H9 (cell line): ENCODE results near the gene DLAT. TPM values are rescaled to one million over a fixed set of nuclear protein-coding genes. Genes with fewer than 3 reads are reported as not detected.
A peak's percentile ranks its signal among the peaks of the same experiment; 100 is the strongest.

ENCODE experiments used
- DNase-seq: peaks from one replicate; pipeline ENCODE4 v3.0.0-alpha.2; 2017
- H2AFZ ChIP-seq: one replicate; pipeline ENCODE4 v1.6.1; 2013; ENCODE audit warnings: mild to moderate bottlenecking, low read length, control low read depth, moderate library complexity
- H2AK5ac ChIP-seq: 2 replicates; pipeline ENCODE4 v1.6.1; 2013; ENCODE audit warnings: low read length, control low read depth, mixed read lengths; ENCODE audit not compliant: insufficient read length
- H2BK120ac ChIP-seq: one replicate; pipeline ENCODE4 v1.6.1; 2013; ENCODE audit warnings: low read depth, mild to moderate bottlenecking, low read length, control low read depth, inconsistent platforms; ENCODE audit not compliant: poor library complexity, severe bottlenecking
- H2BK12ac ChIP-seq: 2 replicates; pipeline ENCODE4 v1.6.1; 2013; ENCODE audit warnings: low read length, control low read depth, mixed read lengths, low read depth; ENCODE audit not compliant: insufficient read length
- H2BK15ac ChIP-seq: 2 replicates; pipeline ENCODE4 v1.6.1; 2013; ENCODE audit warnings: low read depth, low read length, control low read depth
- H2BK20ac ChIP-seq: one replicate; pipeline ENCODE4 v1.6.1; 2013; ENCODE audit warnings: low read depth, mild to moderate bottlenecking, low read length, control low read depth, inconsistent platforms; ENCODE audit not compliant: poor library complexity, severe bottlenecking
- H2BK5ac ChIP-seq: 2 replicates; pipeline ENCODE4 v1.6.1; 2013; ENCODE audit warnings: low read length, control low read depth, mixed read lengths; ENCODE audit not compliant: insufficient read length
- H3K14ac ChIP-seq: 2 replicates; pipeline ENCODE4 v1.6.1; 2013; ENCODE audit warnings: low read length, control low read depth; ENCODE audit not compliant: insufficient read depth
- H3K18ac ChIP-seq: 2 replicates; pipeline ENCODE4 v1.6.1; 2013; ENCODE audit warnings: low read depth, mild to moderate bottlenecking, mixed read lengths, low read length, control low read depth; ENCODE audit not compliant: insufficient read length
- H3K23ac ChIP-seq: 2 replicates; pipeline ENCODE4 v1.6.1; 2013; ENCODE audit warnings: low read length, control low read depth, mixed read lengths, low read depth; ENCODE audit not compliant: insufficient read length
- H3K23me2 ChIP-seq: 2 replicates; pipeline ENCODE4 v1.6.1; 2013; ENCODE audit warnings: low read depth, mild to moderate bottlenecking, mixed read lengths, low read length, control low read depth; ENCODE audit not compliant: insufficient read length, poor library complexity, severe bottlenecking
- H3K27ac ChIP-seq: 2 replicates; pipeline ENCODE4 v1.5.1; 2013; ENCODE audit warnings: low read length, control low read depth, mixed read lengths, low read depth; ENCODE audit not compliant: insufficient read length
- H3K27me3 ChIP-seq: 2 replicates; pipeline ENCODE4 v1.6.1; 2013; ENCODE audit warnings: low read length, control low read depth, inconsistent platforms; ENCODE audit not compliant: insufficient read depth
- H3K4ac ChIP-seq: 2 replicates; pipeline ENCODE4 v1.6.1; 2013; ENCODE audit warnings: low read depth, mild to moderate bottlenecking, control low read depth, inconsistent platforms, low read length, moderate library complexity
- H3K4me1 ChIP-seq: 2 replicates; pipeline ENCODE4 v1.6.1; 2013; ENCODE audit warnings: low read length, control low read depth, inconsistent platforms; ENCODE audit not compliant: insufficient read depth
- H3K4me2 ChIP-seq: 2 replicates; pipeline ENCODE4 v1.6.1; 2013; ENCODE audit warnings: low read length, control low read depth, mixed read lengths; ENCODE audit not compliant: insufficient read length, insufficient read depth
- H3K56ac ChIP-seq: 2 replicates; pipeline ENCODE4 v1.6.1; 2013; ENCODE audit warnings: low read depth, mild to moderate bottlenecking, mixed read lengths, low read length, control low read depth; ENCODE audit not compliant: insufficient read length
- H3K79me1 ChIP-seq: 2 replicates; pipeline ENCODE4 v1.6.1; 2013; ENCODE audit warnings: low read depth, mild to moderate bottlenecking, moderate library complexity, low read length, control low read depth, inconsistent platforms; ENCODE audit not compliant: insufficient read depth, poor library complexity, severe bottlenecking
- H3K79me2 ChIP-seq: 2 replicates; pipeline ENCODE4 v1.6.1; 2013; ENCODE audit warnings: low read length, control low read depth, inconsistent platforms; ENCODE audit not compliant: insufficient read depth
- H3K9ac ChIP-seq: 2 replicates; pipeline ENCODE4 v1.6.1; 2013; ENCODE audit warnings: low read length, control low read depth, mixed read lengths; ENCODE audit not compliant: insufficient read length; ENCODE audit errors: extremely low read depth
- H3K9me3 ChIP-seq: one replicate; pipeline ENCODE4 v1.6.1; 2013; ENCODE audit warnings: low read depth, low read length, inconsistent platforms; ENCODE audit not compliant: control insufficient read depth
- H3T11ph ChIP-seq: one replicate; pipeline ENCODE4 v1.6.1; 2013; ENCODE audit warnings: mild to moderate bottlenecking, low read length, control low read depth, inconsistent platforms
- H4K20me1 ChIP-seq: one replicate; pipeline ENCODE4 v1.6.1; 2013; ENCODE audit not compliant: control insufficient read depth, insufficient read length, insufficient read depth
- H4K5ac ChIP-seq: 2 replicates; pipeline ENCODE4 v1.6.1; 2013; ENCODE audit warnings: low read depth, mild to moderate bottlenecking, mixed read lengths, low read length, control low read depth; ENCODE audit not compliant: insufficient read length
- H4K8ac ChIP-seq: replicated peaks from 2 replicates; pipeline ENCODE4 v1.6.1; 2013; ENCODE audit warnings: low read length, control low read depth, mixed read lengths, low read depth; ENCODE audit not compliant: insufficient read length
- H4K91ac ChIP-seq: 2 replicates; pipeline ENCODE4 v1.6.1; 2013; ENCODE audit warnings: low read depth, mild to moderate bottlenecking, moderate library complexity, mixed read lengths, low read length, control low read depth; ENCODE audit not compliant: insufficient read length
- H3K27ac Mint-ChIP-seq, 3 experiments: 2 replicates in 2 of 3; 3 replicates in 1 of 3; pipeline ENCODE4 v1.8.0; 2020 to 2021; ENCODE audit warnings: mixed read lengths in 3 of 3, mild to moderate bottlenecking in 1 of 3, moderate library complexity in 1 of 3
- H3K27me3 Mint-ChIP-seq: 2 replicates; pipeline ENCODE4 v1.8.0; 2021; ENCODE audit warnings: low read depth, mild to moderate bottlenecking, moderate library complexity, mixed read lengths
- H3K36me3 Mint-ChIP-seq, 3 experiments: 2 replicates in 2 of 3; 3 replicates in 1 of 3; pipeline ENCODE4 v1.8.0; 2020 to 2021; ENCODE audit warnings: low read depth in 3 of 3, mixed read lengths in 3 of 3; ENCODE audit not compliant: insufficient read depth in 1 of 3
- H3K4me1 Mint-ChIP-seq, 2 experiments: 2 replicates each; pipeline ENCODE4 v1.8.0; 2020; ENCODE audit warnings: mixed read lengths in 2 of 2
- H3K4me3 Mint-ChIP-seq, 2 experiments: 2 replicates in 1 of 2; 3 replicates in 1 of 2; pipeline ENCODE4 v1.8.0; 2020 to 2021; ENCODE audit warnings: mild to moderate bottlenecking in 2 of 2, mixed read lengths in 2 of 2, moderate library complexity in 1 of 2
- H3K9me3 Mint-ChIP-seq, 2 experiments: 2 replicates in 1 of 2; 3 replicates in 1 of 2; pipeline ENCODE4 v1.8.0; 2020; ENCODE audit warnings: mild to moderate bottlenecking in 2 of 2, mixed read lengths in 2 of 2, moderate library complexity in 1 of 2
- CTCF ChIP-seq: fragments of 200-600 bp; sonication (generic); conservative IDR thresholded peaks from 3 replicates; pipeline ENCODE4 v1.8.0; 2021; ENCODE audit warnings: antibody characterized with exemption, mild to moderate bottlenecking
- WGBS: extraction: QIAGEN DNeasy Blood & Tissue Kit; methylation state at CpG from one replicate; pipeline ENCODE4 v1.1.7; 2013; ENCODE audit warnings: missing lambda C conversion rate, low lambda C conversion rate, mixed read lengths; ENCODE audit not compliant: insufficient read length; ENCODE audit errors: extremely low coverage; 5-methylcytosine and 5-hydroxymethylcytosine counted together
- total RNA-seq: library from RNA; stranded (reverse); gene quantifications from 2 replicates; pipeline ENCODE4 v1.2.1, GENCODE V29; 2021

DLAT gene
- total RNA-seq, 1 experiment from 2014 or later = 58.4 TPM

GRCh38 chr11:111976119-111976766 is 49.0 kb upstream of the DLAT start:
- H3K4me2 ChIP-seq = peak overlapping the region; percentile 87
- H4K5ac ChIP-seq = no peak overlapping the region
- H3K14ac ChIP-seq = peak overlapping the region; percentile 44; the same call in 1 of the 2 replicates
- H3K4me1 ChIP-seq = peaks cover 4% of the 10 kb centered on the region; the same call in 1 of the 2 replicates
- no peak overlapping the region for H2BK15ac ChIP-seq
- no peak overlapping the region for H3T11ph ChIP-seq
- H3K9ac ChIP-seq = peak overlapping the region; percentile 53
- H3K56ac ChIP-seq = no peak overlapping the region
- H3K4me1 Mint-ChIP-seq = peaks cover 30 to 31% of the 10 kb centered on the region in 2 experiments
- no peaks in the 10 kb centered on the region for H3K27me3 ChIP-seq
- peak; percentile 30 for DNase-seq
- WGBS = no CpG with 5 or more reads among the region's 7 CpGs
- H3K79me2 ChIP-seq = no peaks in the 10 kb centered on the region
- H3K4me3 Mint-ChIP-seq = peak overlapping the region; percentile 79 to 87
- peak overlapping the region; percentile 84 for H3K18ac ChIP-seq
- H2AFZ ChIP-seq = no peak overlapping the region
- no peak overlapping the region for H4K91ac ChIP-seq
- H4K20me1 ChIP-seq = no peaks in the 10 kb centered on the region
- H2BK5ac ChIP-seq = no peak overlapping the region
- peaks cover 10% of the 10 kb centered on the region for H3K23me2 ChIP-seq
- no peak overlapping the region for H2BK12ac ChIP-seq
- H2BK20ac ChIP-seq = no peak overlapping the region
- H4K8ac ChIP-seq = no peak overlapping the region
- H3K27ac Mint-ChIP-seq = peak overlapping the region in 1 of 3 experiments; percentile 45; a peak in 1 of 7 replicates
- H3K23ac ChIP-seq = no peak overlapping the region
- no peak overlapping the region for H2BK120ac ChIP-seq
- no peaks in the 10 kb centered on the region for H3K9me3 Mint-ChIP-seq
- no peaks in the 10 kb centered on the region for H3K79me1 ChIP-seq
- H3K36me3 Mint-ChIP-seq = peaks cover 0 to 4% (median 0%) of the 10 kb centered on the region in 3 experiments; a peak in 2 of 7 replicates
- H3K27ac ChIP-seq = no peak overlapping the region
- no peaks in the 10 kb centered on the region for H3K9me3 ChIP-seq
- H3K4ac ChIP-seq = no peak overlapping the region
- peaks cover 12% of the 10 kb centered on the region for H3K27me3 Mint-ChIP-seq
- no peak for TF ChIP-seq CTCF
- H2AK5ac ChIP-seq = no peak overlapping the region
